Keratinocyte (primary cell): ENCODE measurements around the gene ASTN2. TPM values are rescaled to one million over a fixed set of nuclear protein-coding genes. Genes with fewer than 3 reads are reported as not detected.

Experiments used
- DNase-seq: peaks from one replicate; pipeline ENCODE4 v3.0.0-alpha.2; 2011; ENCODE audit warnings: low read depth, missing footprints, low spot score
- FAIRE-seq: peaks from 2 replicates; lab custom pipeline; 2011; peaks lifted over from hg19 to GRCh38; lab: Jason Lieb, UNC
- H2AFZ ChIP-seq: 2 replicates; pipeline ENCODE4 v1.6.0; 2012; ENCODE audit warnings: low read length, control low read depth, inconsistent platforms; ENCODE audit not compliant: control insufficient read depth
- H3K27ac ChIP-seq: 2 replicates; pipeline ENCODE4 v1.5.1; 2011; ENCODE audit warnings: low read length; ENCODE audit not compliant: control insufficient read depth, insufficient read depth
- H3K27me3 ChIP-seq: 3 replicates; pipeline ENCODE4 v1.6.0; 2011; ENCODE audit warnings: low read length; ENCODE audit not compliant: control insufficient read depth, insufficient read depth; ENCODE audit errors: extremely low read depth
- H3K36me3 ChIP-seq, 2 experiments: 2 replicates in 1 of 2; 3 replicates in 1 of 2; pipeline ENCODE4 v1.5.1; 2011; ENCODE audit warnings: low read length in 2 of 2, mild to moderate bottlenecking in 1 of 2; ENCODE audit not compliant: control insufficient read depth in 2 of 2, insufficient read depth in 2 of 2; ENCODE audit errors: extremely low read depth in 1 of 2
- H3K4me1 ChIP-seq: 3 replicates; pipeline ENCODE4 v1.5.1; 2011; ENCODE audit warnings: low read length; ENCODE audit not compliant: control insufficient read depth, insufficient read depth; ENCODE audit errors: extremely low read depth
- H3K4me2 ChIP-seq: 3 replicates; pipeline ENCODE4 v1.6.0; 2011; ENCODE audit warnings: low read depth, low read length; ENCODE audit not compliant: control insufficient read depth, insufficient read depth; ENCODE audit errors: extremely low read depth
- H3K4me3 ChIP-seq, 3 experiments: fragments of 200-600 bp in 1 of 3; sonication (generic) in 1 of 3; 2 replicates in 2 of 3; 3 replicates in 1 of 3; pipeline ENCODE4 v1.5.1; 2011 to 2016; ENCODE audit warnings: low read length in 3 of 3, mild to moderate bottlenecking in 3 of 3, control low read depth in 2 of 3, inconsistent platforms in 1 of 3, low read depth in 1 of 3, mixed read lengths in 1 of 3, mixed run types in 1 of 3, moderate library complexity in 1 of 3; ENCODE audit not compliant: control insufficient read depth in 2 of 3, insufficient read depth in 2 of 3; ENCODE audit errors: extremely low read depth in 1 of 3
- H3K79me2 ChIP-seq: 2 replicates; pipeline ENCODE4 v1.6.0; 2012; ENCODE audit warnings: low read length; ENCODE audit not compliant: control insufficient read depth, insufficient read depth
- H3K9ac ChIP-seq: 3 replicates; pipeline ENCODE4 v1.6.0; 2011; ENCODE audit warnings: low read length; ENCODE audit not compliant: control insufficient read depth, insufficient read depth; ENCODE audit errors: extremely low read depth
- H3K9me1 ChIP-seq: 3 replicates; pipeline ENCODE4 v1.6.0; 2011; ENCODE audit warnings: low read length; ENCODE audit not compliant: control insufficient read depth, insufficient read depth; ENCODE audit errors: extremely low read depth
- H3K9me3 ChIP-seq: 2 replicates; pipeline ENCODE4 v1.5.1; 2012; ENCODE audit warnings: low read depth, low read length; ENCODE audit not compliant: control insufficient read depth
- H4K20me1 ChIP-seq: 3 replicates; pipeline ENCODE4 v1.6.0; 2011; ENCODE audit warnings: low read length; ENCODE audit not compliant: control insufficient read depth, insufficient read depth; ENCODE audit errors: extremely low read depth
- EZH2 ChIP-seq: IDR thresholded peaks from one replicate; pipeline ENCODE4 v1.6.1; 2012; ENCODE audit warnings: inconsistent platforms, mild to moderate bottlenecking, low read length, moderate library complexity
- dilution Hi-C: fragments of 300-500 bp; cut with MboI; formaldehyde crosslinking; loops from one replicate; pipeline ENCODE4 v1.7.0; 2020; ENCODE audit warnings: low sequenced_read_pairs; ENCODE audit not compliant: extremely low pct_ligation_motif_present
- polyA plus RNA-seq, 5 experiments: library from polyadenylated mRNA; depleted of rRNA in 3 of 5; stranded (reverse) in 3 of 5; stranded (forward) in 1 of 5; unstranded in 1 of 5; fragments of >200 nt; gene quantifications; 1 replicate in 1 of 5; 2 replicates in 3 of 5; 3 replicates in 1 of 5; pipeline versions ENCODE4 v1.2.1 to v1.2.3, GENCODE V29; 2011 to 2012; ENCODE audit warnings: missing spikeins in 2 of 5, low read depth in 1 of 5, low replicate concordance in 1 of 5
- TF ChIP-seq, protein P1 (sequence below), 3 experiments: IDR thresholded peaks in 1 of 3; conservative IDR thresholded peaks in 1 of 3; optimal IDR thresholded peaks in 1 of 3; 2 replicates in 2 of 3; 3 replicates in 1 of 3; pipeline versions ENCODE3 to v1.5.1; 2011; ENCODE audit warnings: low read length in 3 of 3, mild to moderate bottlenecking in 3 of 3, moderate library complexity in 2 of 3, control low read depth in 1 of 3, inconsistent platforms in 1 of 3; ENCODE audit not compliant: insufficient read depth in 2 of 3; ENCODE audit errors: extremely low read depth in 1 of 3

ASTN2 gene
- polyA plus RNA-seq, 1 donor (not counting 4 experiments of a cell fraction or from before 2014, with no cell fraction given) = 0.31 TPM

DNA sequence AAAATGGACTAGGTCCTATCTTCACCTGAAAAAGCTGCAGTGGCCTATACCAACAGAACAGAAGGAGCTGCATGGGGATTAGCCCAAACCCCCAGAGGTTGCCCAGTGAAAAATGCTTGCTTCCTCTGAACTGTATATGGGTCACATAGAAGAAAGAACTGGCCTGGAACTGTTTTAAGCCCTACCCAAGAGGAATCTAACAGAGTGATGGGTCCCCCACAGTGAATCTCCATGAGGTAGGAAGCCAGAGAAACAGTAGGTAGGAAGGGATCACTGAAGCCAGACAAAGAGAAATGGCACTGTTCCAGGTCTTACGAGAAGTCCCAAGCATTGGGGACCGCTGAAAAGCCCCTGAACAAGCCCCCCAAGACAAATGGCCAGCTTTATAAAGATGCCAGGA is 756.6 kb downstream of the ASTN2 start:
- H3K4me3 ChIP-seq = no peak overlapping the region
- H3K27me3 ChIP-seq = no peaks in the 10 kb centered on the region
- dilution Hi-C loops = no loop called here
- no peaks in the 10 kb centered on the region for H3K9me3 ChIP-seq
- no peak for TF ChIP-seq EZH2
- TF ChIP-seq, protein P1, sequence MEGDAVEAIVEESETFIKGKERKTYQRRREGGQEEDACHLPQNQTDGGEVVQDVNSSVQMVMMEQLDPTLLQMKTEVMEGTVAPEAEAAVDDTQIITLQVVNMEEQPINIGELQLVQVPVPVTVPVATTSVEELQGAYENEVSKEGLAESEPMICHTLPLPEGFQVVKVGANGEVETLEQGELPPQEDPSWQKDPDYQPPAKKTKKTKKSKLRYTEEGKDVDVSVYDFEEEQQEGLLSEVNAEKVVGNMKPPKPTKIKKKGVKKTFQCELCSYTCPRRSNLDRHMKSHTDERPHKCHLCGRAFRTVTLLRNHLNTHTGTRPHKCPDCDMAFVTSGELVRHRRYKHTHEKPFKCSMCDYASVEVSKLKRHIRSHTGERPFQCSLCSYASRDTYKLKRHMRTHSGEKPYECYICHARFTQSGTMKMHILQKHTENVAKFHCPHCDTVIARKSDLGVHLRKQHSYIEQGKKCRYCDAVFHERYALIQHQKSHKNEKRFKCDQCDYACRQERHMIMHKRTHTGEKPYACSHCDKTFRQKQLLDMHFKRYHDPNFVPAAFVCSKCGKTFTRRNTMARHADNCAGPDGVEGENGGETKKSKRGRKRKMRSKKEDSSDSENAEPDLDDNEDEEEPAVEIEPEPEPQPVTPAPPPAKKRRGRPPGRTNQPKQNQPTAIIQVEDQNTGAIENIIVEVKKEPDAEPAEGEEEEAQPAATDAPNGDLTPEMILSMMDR (optimal IDR thresholded peaks at IDR 0.05 in 1 of 3, IDR thresholded peaks at IDR 0.05 in 1 of 3, conservative IDR thresholded peaks at IDR 0.05 in 1 of 3; ENCODE audit: extremely low read depth in 1 of 3, insufficient read depth in 2 of 3, low read length in 3 of 3) = no peak
- no peaks in the 10 kb centered on the region for H4K20me1 ChIP-seq
- no peak overlapping the region for H2AFZ ChIP-seq
- no peak overlapping the region for H3K9ac ChIP-seq
- H3K9me1 ChIP-seq = no peaks in the 10 kb centered on the region
- DNase-seq (no peak), FAIRE-seq (no peak)
- H3K36me3 ChIP-seq = no peaks in the 10 kb centered on the region
- no peaks in the 10 kb centered on the region for H3K79me2 ChIP-seq
- H3K4me2 ChIP-seq = no peak overlapping the region
- H3K27ac ChIP-seq = no peak overlapping the region
- H3K4me1 ChIP-seq = peaks cover 15% of the 10 kb centered on the region

DNA sequence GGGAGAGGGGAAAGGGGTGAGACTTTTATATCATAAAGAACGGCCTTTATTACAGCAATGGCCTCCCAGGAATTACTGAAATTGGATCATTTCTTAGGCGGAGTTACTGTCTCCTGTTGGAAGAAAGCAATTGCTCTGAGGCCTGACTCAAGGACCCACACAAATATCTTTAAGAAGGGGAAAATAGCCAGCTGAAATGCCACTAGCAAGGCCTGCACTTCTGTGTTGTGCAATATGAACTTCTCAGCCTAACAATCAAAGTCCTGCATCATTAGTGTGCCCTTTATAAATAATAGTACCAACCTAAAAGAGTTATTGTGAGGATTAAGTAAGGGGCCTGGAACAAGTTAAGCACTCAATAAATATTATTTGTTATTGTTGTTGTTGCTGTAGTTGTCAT is 757.9 kb downstream of the ASTN2 start:
- TF ChIP-seq, protein P1 (optimal IDR thresholded peaks at IDR 0.05 in 1 of 3, IDR thresholded peaks at IDR 0.05 in 1 of 3, conservative IDR thresholded peaks at IDR 0.05 in 1 of 3; ENCODE audit: extremely low read depth in 1 of 3, insufficient read depth in 2 of 3, low read length in 3 of 3) = no peak
- TF ChIP-seq EZH2 = no peak
- Histone ChIP-seq H4K20me1 (no peaks in the 10 kb centered on the region), H3K4me1 (peaks cover 15% of the 10 kb centered on the region), H3K27ac (no peak overlapping the region), H2AFZ (no peak overlapping the region), H3K79me2 (no peaks in the 10 kb centered on the region), H3K9me3 (no peaks in the 10 kb centered on the region), H3K27me3 (no peaks in the 10 kb centered on the region), H3K36me3 (no peaks in the 10 kb centered on the region), H3K9me1 (no peaks in the 10 kb centered on the region), H3K4me2 (no peak overlapping the region), H3K4me3 (no peak overlapping the region), H3K9ac (no peak overlapping the region)
- dilution Hi-C loops = no loop called here
- FAIRE-seq = no peak
- no peak for DNase-seq
